HEK293 (cell line): Measurements from ENCODE around the gene NTRK3.
A peak's percentile ranks its signal among the peaks of the same experiment; 100 is the strongest.

Experiments used
- CTCF ChIA-PET: fragments of 350-600 bp; formaldehyde crosslinking; extraction: SDS; loops from one replicate; lab custom pipeline; 2021; ENCODE audit warnings: antibody characterized with exemption; lab: Yijun Ruan, JAX
- POLR2A ChIA-PET: fragments of 300-600 bp; formaldehyde crosslinking; extraction: SDS; loops from one replicate; lab custom pipeline; 2020; ENCODE audit warnings: antibody characterized with exemption, inconsistent platforms; lab: Yijun Ruan, JAX
- H3K27ac ChIP-seq: fragments of 200-500 bp; sonication (Bioruptor generic); 2 replicates; pipeline ENCODE4 v1.5.1; 2014; ENCODE audit warnings: low read depth, low read length, control low read depth, inconsistent platforms; ENCODE audit errors: extremely low read depth
- H3K36me3 ChIP-seq, 2 experiments: fragments of 200-500 bp in 1 of 2; sonication (Bioruptor generic) in 1 of 2; 1 replicate in 1 of 2; 2 replicates in 1 of 2; pipeline ENCODE4 v1.5.1; 2014 to 2017; ENCODE audit warnings: inconsistent platforms in 2 of 2, low read length in 2 of 2; ENCODE audit not compliant: control insufficient read depth in 2 of 2, insufficient read depth in 1 of 2
- H3K4me1 ChIP-seq: fragments of 200-500 bp; sonication (Bioruptor generic); 2 replicates; pipeline ENCODE4 v1.5.1; 2014; ENCODE audit warnings: mild to moderate bottlenecking, low read length, inconsistent platforms; ENCODE audit not compliant: control insufficient read depth, insufficient read depth
- H3K4me3 ChIP-seq: 2 replicates; pipeline ENCODE4 v1.5.1; 2011; ENCODE audit warnings: low read depth, mild to moderate bottlenecking, control low read depth, low read length, moderate library complexity
- H3K9me3 ChIP-seq: fragments of 200-500 bp; sonication (Bioruptor generic); 2 replicates; pipeline ENCODE4 v1.5.1; 2014; ENCODE audit warnings: low read depth, low read length, inconsistent platforms; ENCODE audit not compliant: control insufficient read depth, insufficient read depth
- HOXC10 ChIP-seq: sonication (generic); formaldehyde crosslinking; IDR thresholded peaks from 2 replicates; pipeline ENCODE4 v1.8.1; 2023; ENCODE audit warnings: mild to moderate bottlenecking, missing genetic modification reagents
- ZFP41 ChIP-seq: fragments of 450-650 bp; formaldehyde crosslinking; IDR thresholded peaks from 2 replicates; pipeline ENCODE4 v1.5.1; 2016; ENCODE audit warnings: missing biosample characterization, missing genetic modification characterization, borderline replicate concordance
- ZNF16 ChIP-seq: fragments of 450-650 bp; formaldehyde crosslinking; IDR thresholded peaks from 2 replicates; pipeline ENCODE4 v1.5.1; 2016; ENCODE audit warnings: low read depth, missing biosample characterization, missing genetic modification characterization
- ZNF202 ChIP-seq: fragments of 450-650 bp; formaldehyde crosslinking; IDR thresholded peaks from 2 replicates; pipeline ENCODE4 v1.5.1; 2016; ENCODE audit warnings: missing biosample characterization, missing genetic modification characterization, borderline replicate concordance
- ZNF211 ChIP-seq: fragments of 450-650 bp; formaldehyde crosslinking; IDR thresholded peaks from 2 replicates; pipeline ENCODE4 v1.5.1; 2016; ENCODE audit warnings: low read depth, missing biosample characterization, missing genetic modification characterization
- ZNF24 ChIP-seq: fragments of 450-650 bp; formaldehyde crosslinking; IDR thresholded peaks from 2 replicates; pipeline ENCODE4 v1.5.1; 2016; ENCODE audit warnings: missing biosample characterization, missing genetic modification characterization
- ZNF350 ChIP-seq: fragments of 450-650 bp; formaldehyde crosslinking; IDR thresholded peaks from 2 replicates; pipeline ENCODE4 v1.5.0; 2017; ENCODE audit warnings: missing biosample characterization, mild to moderate bottlenecking, missing genetic modification characterization
- ZNF514 ChIP-seq: fragments of 450-650 bp; formaldehyde crosslinking; IDR thresholded peaks from 2 replicates; pipeline ENCODE4 v1.5.1; 2016; ENCODE audit warnings: missing biosample characterization, missing genetic modification characterization
- ZNF555 ChIP-seq: fragments of 450-650 bp; formaldehyde crosslinking; conservative IDR thresholded peaks from 2 replicates; pipeline ENCODE4 v1.5.1; 2017; ENCODE audit warnings: missing biosample characterization, mild to moderate bottlenecking, missing genetic modification characterization, inconsistent platforms
- ZNF558 ChIP-seq: fragments of 450-650 bp; formaldehyde crosslinking; IDR thresholded peaks from 2 replicates; pipeline ENCODE4 v1.5.1; 2016; ENCODE audit warnings: missing biosample characterization, missing genetic modification characterization
- ZNF600 ChIP-seq: fragments of 450-650 bp; formaldehyde crosslinking; IDR thresholded peaks from 2 replicates; pipeline ENCODE4 v1.5.1; 2016; ENCODE audit warnings: missing biosample characterization, missing genetic modification characterization
- ZNF610 ChIP-seq: fragments of 450-650 bp; formaldehyde crosslinking; IDR thresholded peaks from 2 replicates; pipeline ENCODE4 v1.5.1; 2016; ENCODE audit warnings: missing biosample characterization, missing genetic modification characterization, borderline replicate concordance
- TF ChIP-seq, protein P1 (sequence below): fragments of 450-650 bp; formaldehyde crosslinking; IDR thresholded peaks from 2 replicates; pipeline ENCODE4 v1.5.1; 2017; ENCODE audit warnings: missing biosample characterization, missing genetic modification characterization
- TF ChIP-seq, protein P2 (sequence below): fragments of 450-650 bp; formaldehyde crosslinking; IDR thresholded peaks from 2 replicates; pipeline ENCODE4 v1.5.1; 2016; ENCODE audit warnings: missing biosample characterization, missing genetic modification characterization, borderline replicate concordance
- TF ChIP-seq, protein P3 (sequence below): fragments of 450-650 bp; formaldehyde crosslinking; IDR thresholded peaks from 2 replicates; pipeline ENCODE4 v1.5.1; 2016; ENCODE audit warnings: missing biosample characterization, missing genetic modification characterization

Gene NTRK3

DNA sequence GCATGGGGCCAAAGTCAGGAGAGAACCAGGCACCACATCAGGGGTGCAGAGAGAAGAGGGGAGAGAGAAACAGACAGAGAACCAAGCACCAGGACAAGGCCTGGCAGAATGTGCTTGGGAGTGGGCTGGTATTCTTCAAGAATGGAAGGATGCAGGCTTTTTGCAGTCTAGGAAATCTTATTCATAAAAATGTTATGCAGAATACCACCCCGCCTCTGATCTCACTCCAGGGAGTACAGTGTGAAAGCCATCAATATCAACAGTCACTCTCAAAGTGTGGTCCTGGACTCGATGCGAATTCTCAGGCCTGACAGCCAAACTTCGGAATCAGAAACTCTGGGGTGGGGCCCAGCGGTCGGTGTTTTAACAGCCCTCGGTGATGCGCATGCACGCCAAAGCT, 16.9 kb downstream of the NTRK3 start (continued):
- TF ChIP-seq, protein P1, sequence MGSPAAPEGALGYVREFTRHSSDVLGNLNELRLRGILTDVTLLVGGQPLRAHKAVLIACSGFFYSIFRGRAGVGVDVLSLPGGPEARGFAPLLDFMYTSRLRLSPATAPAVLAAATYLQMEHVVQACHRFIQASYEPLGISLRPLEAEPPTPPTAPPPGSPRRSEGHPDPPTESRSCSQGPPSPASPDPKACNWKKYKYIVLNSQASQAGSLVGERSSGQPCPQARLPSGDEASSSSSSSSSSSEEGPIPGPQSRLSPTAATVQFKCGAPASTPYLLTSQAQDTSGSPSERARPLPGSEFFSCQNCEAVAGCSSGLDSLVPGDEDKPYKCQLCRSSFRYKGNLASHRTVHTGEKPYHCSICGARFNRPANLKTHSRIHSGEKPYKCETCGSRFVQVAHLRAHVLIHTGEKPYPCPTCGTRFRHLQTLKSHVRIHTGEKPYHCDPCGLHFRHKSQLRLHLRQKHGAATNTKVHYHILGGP (tag by site-specific recombination) = no peak
- TF ChIP-seq ZNF555 (tag by site-specific recombination) = no peak
- no peak for TF ChIP-seq ZNF600 (tag by site-specific recombination)
- TF ChIP-seq ZNF350 (tag by site-specific recombination) = no peak
- TF ChIP-seq, protein P2, sequence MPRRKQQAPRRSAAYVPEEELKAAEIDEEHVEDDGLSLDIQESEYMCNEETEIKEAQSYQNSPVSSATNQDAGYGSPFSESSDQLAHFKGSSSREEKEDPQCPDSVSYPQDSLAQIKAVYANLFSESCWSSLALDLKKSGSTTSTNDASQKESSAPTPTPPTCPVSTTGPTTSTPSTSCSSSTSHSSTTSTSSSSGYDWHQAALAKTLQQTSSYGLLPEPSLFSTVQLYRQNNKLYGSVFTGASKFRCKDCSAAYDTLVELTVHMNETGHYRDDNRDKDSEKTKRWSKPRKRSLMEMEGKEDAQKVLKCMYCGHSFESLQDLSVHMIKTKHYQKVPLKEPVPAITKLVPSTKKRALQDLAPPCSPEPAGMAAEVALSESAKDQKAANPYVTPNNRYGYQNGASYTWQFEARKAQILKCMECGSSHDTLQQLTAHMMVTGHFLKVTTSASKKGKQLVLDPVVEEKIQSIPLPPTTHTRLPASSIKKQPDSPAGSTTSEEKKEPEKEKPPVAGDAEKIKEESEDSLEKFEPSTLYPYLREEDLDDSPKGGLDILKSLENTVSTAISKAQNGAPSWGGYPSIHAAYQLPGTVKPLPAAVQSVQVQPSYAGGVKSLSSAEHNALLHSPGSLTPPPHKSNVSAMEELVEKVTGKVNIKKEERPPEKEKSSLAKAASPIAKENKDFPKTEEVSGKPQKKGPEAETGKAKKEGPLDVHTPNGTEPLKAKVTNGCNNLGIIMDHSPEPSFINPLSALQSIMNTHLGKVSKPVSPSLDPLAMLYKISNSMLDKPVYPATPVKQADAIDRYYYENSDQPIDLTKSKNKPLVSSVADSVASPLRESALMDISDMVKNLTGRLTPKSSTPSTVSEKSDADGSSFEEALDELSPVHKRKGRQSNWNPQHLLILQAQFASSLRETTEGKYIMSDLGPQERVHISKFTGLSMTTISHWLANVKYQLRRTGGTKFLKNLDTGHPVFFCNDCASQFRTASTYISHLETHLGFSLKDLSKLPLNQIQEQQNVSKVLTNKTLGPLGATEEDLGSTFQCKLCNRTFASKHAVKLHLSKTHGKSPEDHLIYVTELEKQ (tag by site-specific recombination) = no peak
- no peak for TF ChIP-seq ZFP41
- TF ChIP-seq, protein P3, sequence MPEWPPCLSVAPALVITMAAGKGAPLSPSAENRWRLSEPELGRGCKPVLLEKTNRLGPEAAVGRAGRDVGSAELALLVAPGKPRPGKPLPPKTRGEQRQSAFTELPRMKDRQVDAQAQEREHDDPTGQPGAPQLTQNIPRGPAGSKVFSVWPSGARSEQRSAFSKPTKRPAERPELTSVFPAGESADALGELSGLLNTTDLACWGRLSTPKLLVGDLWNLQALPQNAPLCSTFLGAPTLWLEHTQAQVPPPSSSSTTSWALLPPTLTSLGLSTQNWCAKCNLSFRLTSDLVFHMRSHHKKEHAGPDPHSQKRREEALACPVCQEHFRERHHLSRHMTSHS (tag by site-specific recombination) = no peak

DNA sequence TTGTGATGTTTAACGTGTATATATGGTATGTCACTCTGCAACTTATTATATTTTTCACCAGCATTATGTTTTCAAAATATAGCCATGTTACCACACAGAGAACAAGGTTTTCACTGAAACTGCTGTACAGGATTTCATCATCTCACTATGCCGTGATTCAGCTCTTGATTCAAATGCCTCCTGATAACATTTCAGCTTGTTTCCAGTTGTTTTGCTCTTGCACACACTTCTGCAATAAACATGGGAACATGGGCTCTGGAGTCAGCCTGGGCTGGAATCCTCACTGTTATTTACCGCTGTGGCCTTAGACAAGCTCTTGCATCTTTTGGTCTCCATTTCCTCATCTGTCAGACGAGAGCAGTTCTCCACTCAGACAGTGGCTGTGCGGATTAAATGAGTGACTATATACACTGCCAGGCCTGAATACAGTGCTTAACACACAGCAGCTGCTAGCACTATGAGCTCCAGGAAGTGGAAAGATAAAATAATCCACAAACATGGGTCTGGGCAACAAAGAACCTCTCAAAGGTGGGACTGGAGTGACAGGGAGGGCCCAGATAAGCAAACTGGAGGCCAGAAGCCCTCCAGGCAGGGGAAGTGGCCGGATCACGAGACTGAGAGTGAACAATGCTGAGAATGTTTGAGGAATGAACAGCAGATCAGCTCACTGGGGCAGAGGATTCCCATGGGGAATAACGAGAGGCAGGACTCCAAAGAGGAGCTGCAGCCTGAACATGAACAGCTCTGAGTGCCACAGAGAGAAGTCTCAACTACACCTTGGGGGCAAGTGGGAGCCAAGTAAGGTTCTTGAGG, 17.7 kb downstream of the NTRK3 start:
- no peaks in the 10 kb centered on the region for H3K36me3 ChIP-seq
- H3K4me3 ChIP-seq = no peak overlapping the region
- no peak overlapping the region for H3K27ac ChIP-seq
- no peaks in the 10 kb centered on the region for H3K4me1 ChIP-seq
- POLR2A ChIA-PET = interaction anchor here (0.6 kb wide), 1 partner anchor 30 kb away, joined by 6 read pairs; no protein-coding TSS in a partner anchor
- no peaks in the 10 kb centered on the region for H3K9me3 ChIP-seq
- CTCF ChIA-PET = interaction anchor here (0.7 to 1.3 kb wide), 2 partner anchors 35 to 96 kb away, joined by 3 read pairs; no protein-coding TSS in a partner anchor
- TF ChIP-seq ZNF558 (tag by site-specific recombination) (no peak), ZNF16 (tag by site-specific recombination) (peak; percentile 51; the same call in 1 of the 2 replicates), HOXC10 (CRISPR knock-in tag) (no peak), ZNF24 (no peak)

DNA sequence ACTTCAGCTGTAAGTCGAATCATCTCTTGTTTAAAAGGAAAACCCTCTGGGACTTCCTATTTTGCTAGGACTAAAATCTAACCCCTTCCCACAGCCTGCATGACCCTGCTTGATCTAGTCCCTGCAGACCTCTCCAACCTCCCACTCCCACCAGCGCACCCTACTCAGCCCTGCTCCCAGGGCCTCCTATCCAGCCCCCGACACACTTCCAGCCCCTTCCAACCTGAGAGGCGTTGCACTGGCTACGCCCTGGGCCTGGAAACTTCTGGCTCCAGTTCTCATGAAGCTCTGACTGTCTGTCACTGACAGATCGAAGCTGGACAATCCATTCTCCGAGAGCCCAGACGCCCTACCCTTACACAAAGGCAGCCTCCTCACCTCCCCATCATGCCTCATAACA, 21.8 kb downstream of the NTRK3 start:
- Histone ChIP-seq H3K4me3 (no peak overlapping the region), H3K27ac (no peak overlapping the region), H3K36me3 (no peaks in the 10 kb centered on the region), H3K4me1 (no peaks in the 10 kb centered on the region), H3K9me3 (no peaks in the 10 kb centered on the region)
- TF ChIP-seq ZNF211 (tag by site-specific recombination) (no peak), ZNF610 (tag by site-specific recombination) (no peak), ZNF514 (tag by site-specific recombination) (no peak), ZNF202 (tag by site-specific recombination) (no peak)
- CTCF ChIA-PET = interaction anchor here (0.6 to 4.9 kb wide), 4 partner anchors 10 to 1328 kb away, joined by 3 to 54 read pairs (median 4); partner anchors contain the start of gene MRPS11
- POLR2A ChIA-PET = no interaction called here
